Spleen (tissue), 11 donors: ENCODE results near the gene PTPN14. TPM values are rescaled to one million over a fixed set of nuclear protein-coding genes. Genes with fewer than 3 reads are reported as not detected.

Source experiments
- DNase-seq: peaks from one replicate; pipeline ENCODE4 v3.0.0-alpha.2; 2020
- H3K27ac ChIP-seq, 8 donors: fragments of 200-600 bp; sonication (generic) in 7 of 8; 1 replicate in 4 of 8; 2 replicates in 4 of 8; pipeline versions ENCODE4 v1.5.0 to v1.8.0; 2016 to 2021; ENCODE audit warnings: inconsistent platforms in 4 of 8, mild to moderate bottlenecking in 4 of 8, moderate library complexity in 1 of 8
- H3K27me3 ChIP-seq, 7 donors: fragments of 200-600 bp; sonication (generic) in 6 of 7; replicated peaks in 1 of 7; 1 replicate in 4 of 7; 2 replicates in 3 of 7; pipeline versions ENCODE4 v1.5.0 to v1.8.0; 2016 to 2021; ENCODE audit warnings: inconsistent platforms in 3 of 7, mild to moderate bottlenecking in 1 of 7
- H3K36me3 ChIP-seq, 6 donors: fragments of 200-600 bp; sonication (generic) in 5 of 6; 1 replicate in 4 of 6; 2 replicates in 2 of 6; pipeline versions ENCODE4 v1.5.0 to v1.8.0; 2016 to 2021; ENCODE audit warnings: inconsistent platforms in 2 of 6
- H3K4me1 ChIP-seq, 6 donors: fragments of 200-600 bp; sonication (generic) in 5 of 6; 1 replicate in 3 of 6; 2 replicates in 3 of 6; pipeline versions ENCODE4 v1.5.0 to v1.8.0; 2016 to 2021; ENCODE audit warnings: inconsistent platforms in 3 of 6
- H3K4me3 ChIP-seq, 8 donors: fragments of 200-600 bp; sonication (generic) in 7 of 8; 1 replicate in 4 of 8; 2 replicates in 4 of 8; pipeline versions ENCODE4 v1.5.0 to v1.8.0; 2016 to 2021; ENCODE audit warnings: inconsistent platforms in 4 of 8, mild to moderate bottlenecking in 4 of 8, moderate library complexity in 2 of 8
- H3K9me3 ChIP-seq, 8 donors: fragments of 200-600 bp; sonication (generic) in 7 of 8; 1 replicate in 4 of 8; 2 replicates in 4 of 8; pipeline versions ENCODE4 v1.5.0 to v1.8.0; 2016 to 2021; ENCODE audit warnings: inconsistent platforms in 4 of 8
- CTCF ChIP-seq, 11 experiments: fragments of 200-600 bp in 7 of 11; fragments of 450-650 bp in 4 of 11; sonication (generic) in 4 of 11; IDR thresholded peaks in 8 of 11; conservative IDR thresholded peaks in 3 of 11; 1 replicate in 7 of 11; 2 replicates in 4 of 11; pipeline versions ENCODE4 v1.4.0 to v1.8.0; 2016 to 2021; ENCODE audit warnings: antibody characterized with exemption in 11 of 11, inconsistent platforms in 4 of 11, mild to moderate bottlenecking in 1 of 11
- POLR2A ChIP-seq, 3 donors: fragments of 450-650 bp; IDR thresholded peaks; one replicate each; pipeline ENCODE4 v1.5.1; 2017; ENCODE audit warnings: antibody characterized with exemption in 3 of 3, mild to moderate bottlenecking in 1 of 3
- POLR2AphosphoS5 ChIP-seq, 3 donors: sonication (generic); formaldehyde crosslinking; IDR thresholded peaks; one replicate each; pipeline ENCODE4 v1.5.1; 2017; ENCODE audit warnings: antibody characterized with exemption in 3 of 3
- WGBS, 5 donors: extraction: QIAGEN DNeasy Blood & Tissue Kit in 3 of 5; methylation state at CpG; one replicate each; pipeline versions ENCODE4 v1.1.5 to v1.1.7; 2013 to 2018; 5-methylcytosine and 5-hydroxymethylcytosine counted together
- intact Hi-C: fragments of 100-400 bp; cut with DNase I; formaldehyde crosslinking; loops from one replicate; pipeline ENCODE4 v1.15.0; 2023; ENCODE audit warnings: low total_unique reads
- polyA plus RNA-seq, 3 donors: library from polyadenylated mRNA; stranded (reverse); fragments of 200-250 nt; gene quantifications; one replicate each; pipeline ENCODE4 v1.2.1, GENCODE V29; 2013
- total RNA-seq, 7 donors: library from RNA; depleted of rRNA in 3 of 7; stranded (reverse); fragments of >200 nt in 3 of 7; fragmentation: NEBNext Ultra II Directional in 4 of 7; extraction: Animal tissue kit (Norgen Biotek cat#: 25700) in 4 of 7; gene quantifications; one replicate each; pipeline versions ENCODE4 v1.1.0 to v1.2.1, GENCODE V29; 2016 to 2021
- donor health status: healthy with polysubstance abuse.
- donor health status: DM: no; HTN: no; CAD: no; lungs with moderate emphysema.
- donor health status: DM: no; HTN: no; CAD: no.
- donor health status: Bipolar disorder and iron deficiency.
- donor health status: healthy.
- donor health status: DM: no; HTN: no; CAD: no.
- donor health status: DM: yes; HTN: yes; CAD: no.

Gene PTPN14
- total and polyA plus RNA-seq, 10 donors, result 0.83 to 28.5 (median 16.8) TPM

- TF ChIP-seq POLR2A (IDR thresholded peaks at IDR 0.05) (no peak), CTCF (IDR thresholded peaks at IDR 0.05 in 8 of 11, conservative IDR thresholded peaks at IDR 0.05 in 3 of 11) (no peak), POLR2AphosphoS5 (IDR thresholded peaks at IDR 0.05) (no peak)
- H3K36me3 ChIP-seq, result peaks cover 0 to 18% (median 0%) of the 10 kb centered on the region in 6 donors
- H3K27ac ChIP-seq, result no peak overlapping the region
- H3K4me3 ChIP-seq, result no peak overlapping the region
- intact Hi-C loops, result no loop called here
- H3K9me3 ChIP-seq, result no peaks in the 10 kb centered on the region
- DNase-seq, result no peak
- peaks cover 0 to 11% (median 3%) of the 10 kb centered on the region in 6 donors for H3K4me1 ChIP-seq
- no peaks in the 10 kb centered on the region for H3K27me3 ChIP-seq
- WGBS, 5 donors, result 64 to 77% (median 75%) methylated on average over 4 of the region's 4 CpGs
These were observed 196.8 kb downstream of the PTPN14 start for GRCh38 chr1:214354440-214355148.

- Histone ChIP-seq H3K27me3 (no peaks in the 10 kb centered on the region), H3K27ac (peak overlapping the region in 3 of 8 donors; percentile 48 to 71 (median 65)), H3K36me3 (peaks cover 0 to 18% (median 0%) of the 10 kb centered on the region in 6 donors), H3K4me3 (no peak overlapping the region), H3K4me1 (peaks cover 0 to 11% (median 3%) of the 10 kb centered on the region in 6 donors), H3K9me3 (no peaks in the 10 kb centered on the region)
- 92 to 95% (median 93%) methylated on average over 4 of the region's 4 CpGs for WGBS, 5 donors
- DNase-seq, result no peak
- intact Hi-C loops, result no loop called here
- TF ChIP-seq POLR2A (IDR thresholded peaks at IDR 0.05) (no peak), POLR2AphosphoS5 (IDR thresholded peaks at IDR 0.05) (no peak), CTCF (IDR thresholded peaks at IDR 0.05 in 8 of 11, conservative IDR thresholded peaks at IDR 0.05 in 3 of 11) (no peak)
These were observed 198.6 kb downstream of the PTPN14 start for GRCh38 chr1:214352838-214353237.

GRCh38 chr1:214351551-214352277, 199.7 kb downstream of the PTPN14 start:
- Histone ChIP-seq H3K4me3 (no peak overlapping the region), H3K9me3 (no peaks in the 10 kb centered on the region), H3K27me3 (no peaks in the 10 kb centered on the region), H3K36me3 (peaks cover 0 to 14% (median 0%) of the 10 kb centered on the region in 6 donors), H3K27ac (peak overlapping the region in 7 of 8 donors; percentile 3 to 71 (median 48)), H3K4me1 (peaks cover 0 to 11% (median 3%) of the 10 kb centered on the region in 6 donors)
- TF ChIP-seq POLR2A (IDR thresholded peaks at IDR 0.05), result no peak
- peak in 1 of 3 donors; percentile 31 for TF ChIP-seq POLR2AphosphoS5 (IDR thresholded peaks at IDR 0.05)
- DNase-seq, result no peak
- 47 to 72% (median 60%) methylated on average over 2 of the region's 2 CpGs for WGBS, 5 donors
- intact Hi-C loops, result no loop called here

GRCh38 chr1:214349781-214350180, 201.6 kb downstream of the PTPN14 start:
- TF ChIP-seq CTCF (IDR thresholded peaks at IDR 0.05 in 8 of 11, conservative IDR thresholded peaks at IDR 0.05 in 3 of 11) (no peak), POLR2AphosphoS5 (IDR thresholded peaks at IDR 0.05) (no peak), POLR2A (IDR thresholded peaks at IDR 0.05) (no peak)
- 95 to 100% (median 100%) methylated on average over 2 of the region's 2 CpGs for WGBS, 5 donors
- peaks cover 0 to 9% (median 5%) of the 10 kb centered on the region in 8 donors for H3K9me3 ChIP-seq
- peaks cover 0 to 15% (median 0%) of the 10 kb centered on the region in 6 donors for H3K36me3 ChIP-seq
- no peaks in the 10 kb centered on the region for H3K27me3 ChIP-seq
- peaks cover 0 to 9% (median 3%) of the 10 kb centered on the region in 6 donors for H3K4me1 ChIP-seq
- H3K4me3 ChIP-seq, result no peak overlapping the region
- no peak overlapping the region for H3K27ac ChIP-seq
- no peak for DNase-seq
- intact Hi-C loops, result no loop called here
